KMS-11 (cell line): ENCODE results near the gene MSANTD2.

ENCODE experiments used
- H2AFZ ChIP-seq: fragments of 200-600 bp; sonication (generic); 2 replicates; pipeline ENCODE4 v1.6.1; 2016; ENCODE audit warnings: antibody characterized with exemption, mixed run types, low read depth
- H3K27ac ChIP-seq: fragments of 200-600 bp; sonication (generic); 2 replicates; pipeline ENCODE4 v1.6.1; 2016; ENCODE audit warnings: mild to moderate bottlenecking, mixed run types
- H3K27me3 ChIP-seq: fragments of 200-600 bp; sonication (generic); 2 replicates; pipeline ENCODE4 v1.6.1; 2017; ENCODE audit warnings: mild to moderate bottlenecking, low read depth, mixed run types, moderate library complexity; ENCODE audit not compliant: insufficient read depth
- H3K36me3 ChIP-seq: fragments of 200-600 bp; sonication (generic); 2 replicates; pipeline ENCODE4 v1.6.1; 2017; ENCODE audit warnings: mild to moderate bottlenecking, mixed run types; ENCODE audit not compliant: insufficient read depth
- H3K4me1 ChIP-seq: fragments of 200-600 bp; sonication (generic); 2 replicates; pipeline ENCODE4 v1.6.1; 2016; ENCODE audit warnings: mild to moderate bottlenecking, low read depth, mixed run types; ENCODE audit not compliant: poor library complexity, severe bottlenecking
- H3K4me2 ChIP-seq: fragments of 200-600 bp; sonication (generic); 2 replicates; pipeline ENCODE4 v1.7.0; 2016; ENCODE audit warnings: mild to moderate bottlenecking, mixed run types
- H3K4me3 ChIP-seq: fragments of 200-600 bp; sonication (generic); IDR thresholded peaks from 2 replicates; pipeline ENCODE4 v1.6.1; 2017; ENCODE audit warnings: low read depth, low read length, mixed read lengths; ENCODE audit not compliant: insufficient read depth
- H3K79me2 ChIP-seq: fragments of 200-600 bp; sonication (generic); 2 replicates; pipeline ENCODE4 v1.6.1; 2016; ENCODE audit warnings: low read depth, mixed run types; ENCODE audit not compliant: insufficient read depth
- H3K9ac ChIP-seq: fragments of 200-600 bp; sonication (generic); 2 replicates; pipeline ENCODE4 v1.6.1; 2016; ENCODE audit warnings: mild to moderate bottlenecking, mixed run types
- H4K20me1 ChIP-seq: fragments of 200-600 bp; sonication (generic); 2 replicates; pipeline ENCODE4 v1.6.1; 2016; ENCODE audit warnings: mild to moderate bottlenecking, mixed run types; ENCODE audit not compliant: insufficient read depth
- CTCF ChIP-seq: fragments of 200-600 bp; sonication (generic); conservative IDR thresholded peaks from 2 replicates; pipeline ENCODE4 v1.6.1; 2017; ENCODE audit warnings: low read depth, mild to moderate bottlenecking, antibody characterized with exemption, low read length, moderate library complexity, mixed read lengths

Gene MSANTD2

GRCh38 chr11:124740277-124740882 lies 59.8 kb downstream of the MSANTD2 start:
- H2AFZ ChIP-seq = peak overlapping the region; percentile 66
- no peaks in the 10 kb centered on the region for H4K20me1 ChIP-seq
- no peak overlapping the region for H3K4me3 ChIP-seq
- no peaks in the 10 kb centered on the region for H3K36me3 ChIP-seq
- peak; percentile 51 for TF ChIP-seq CTCF
- no peak overlapping the region for H3K27ac ChIP-seq
- H3K79me2 ChIP-seq = no peaks in the 10 kb centered on the region
- H3K4me1 ChIP-seq = no peaks in the 10 kb centered on the region
- H3K9ac ChIP-seq = no peak overlapping the region
- peak overlapping the region; percentile 57; the same call in 1 of the 2 replicates for H3K4me2 ChIP-seq
- no peaks in the 10 kb centered on the region for H3K27me3 ChIP-seq

GRCh38 chr11:124739479-124740276 lies 60.5 kb downstream of the MSANTD2 start, which contains the start of gene NRGN:
TSS of gene NRGN (plus strand) at chr11:124739942. CDS start at chr11:124740085, 143 bp downstream.
- no peak for TF ChIP-seq CTCF
- Histone ChIP-seq H2AFZ (peak within 1 kb of the TSS; percentile 90), H3K4me2 (peak within 1 kb of the TSS; percentile 63), H4K20me1 (no peaks in the 10 kb centered on the region), H3K4me3 (no peak within 1 kb of the TSS), H3K36me3 (no peaks in the 10 kb centered on the region), H3K4me1 (no peaks in the 10 kb centered on the region), H3K9ac (no peak within 1 kb of the TSS), H3K27me3 (no peaks in the 10 kb centered on the region), H3K27ac (no peak within 1 kb of the TSS), H3K79me2 (no peaks in the 10 kb centered on the region)

GRCh38 chr11:124738713-124739478 lies 61.3 kb downstream of the MSANTD2 start:
- Histone ChIP-seq H3K4me2 (peak overlapping the region; percentile 63), H3K36me3 (no peaks in the 10 kb centered on the region), H3K4me3 (no peak overlapping the region), H3K27me3 (no peaks in the 10 kb centered on the region), H2AFZ (peak overlapping the region; percentile 90), H3K4me1 (no peaks in the 10 kb centered on the region), H3K27ac (no peak overlapping the region), H3K79me2 (no peaks in the 10 kb centered on the region), H4K20me1 (no peaks in the 10 kb centered on the region), H3K9ac (no peak overlapping the region)
- no peak for TF ChIP-seq CTCF

- Histone ChIP-seq H3K79me2 (no peaks in the 10 kb centered on the region), H3K4me1 (no peaks in the 10 kb centered on the region), H2AFZ (no peak overlapping the region), H3K4me2 (no peak overlapping the region), H3K9ac (no peak overlapping the region), H3K27ac (no peak overlapping the region), H3K27me3 (no peaks in the 10 kb centered on the region), H3K4me3 (no peak overlapping the region), H3K36me3 (no peaks in the 10 kb centered on the region), H4K20me1 (no peaks in the 10 kb centered on the region)
- TF ChIP-seq CTCF = no peak
These were observed 62.4 kb downstream of the MSANTD2 start for GRCh38 chr11:124737638-124738305.
